ENCODE data around the gene KRTAP13-3.

DNA sequence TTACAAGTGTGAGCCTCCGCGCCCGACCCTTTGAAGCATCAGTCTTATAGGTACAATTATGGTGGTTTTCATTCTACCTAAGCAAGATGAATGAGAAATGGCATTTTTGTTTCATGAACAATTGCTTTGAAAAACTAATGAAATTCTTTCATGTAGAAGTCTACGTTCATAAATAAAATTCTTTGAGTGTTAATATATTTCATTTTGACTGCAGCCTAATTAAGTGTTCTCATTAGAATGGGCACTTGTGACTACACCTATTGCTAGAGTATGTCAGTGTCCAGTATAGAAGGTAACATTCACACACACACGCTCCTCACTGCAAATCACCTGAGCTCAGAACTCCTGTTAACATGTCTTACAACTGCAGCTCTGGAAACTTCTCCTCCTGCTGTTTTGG lies 14.2 kb upstream of the KRTAP13-3 start, which contains the start of gene KRTAP15-1:
- no peak for TF ChIP-seq POLR2A (IDR thresholded peaks at IDR 0.05)
- TF ChIP-seq, protein P1, sequence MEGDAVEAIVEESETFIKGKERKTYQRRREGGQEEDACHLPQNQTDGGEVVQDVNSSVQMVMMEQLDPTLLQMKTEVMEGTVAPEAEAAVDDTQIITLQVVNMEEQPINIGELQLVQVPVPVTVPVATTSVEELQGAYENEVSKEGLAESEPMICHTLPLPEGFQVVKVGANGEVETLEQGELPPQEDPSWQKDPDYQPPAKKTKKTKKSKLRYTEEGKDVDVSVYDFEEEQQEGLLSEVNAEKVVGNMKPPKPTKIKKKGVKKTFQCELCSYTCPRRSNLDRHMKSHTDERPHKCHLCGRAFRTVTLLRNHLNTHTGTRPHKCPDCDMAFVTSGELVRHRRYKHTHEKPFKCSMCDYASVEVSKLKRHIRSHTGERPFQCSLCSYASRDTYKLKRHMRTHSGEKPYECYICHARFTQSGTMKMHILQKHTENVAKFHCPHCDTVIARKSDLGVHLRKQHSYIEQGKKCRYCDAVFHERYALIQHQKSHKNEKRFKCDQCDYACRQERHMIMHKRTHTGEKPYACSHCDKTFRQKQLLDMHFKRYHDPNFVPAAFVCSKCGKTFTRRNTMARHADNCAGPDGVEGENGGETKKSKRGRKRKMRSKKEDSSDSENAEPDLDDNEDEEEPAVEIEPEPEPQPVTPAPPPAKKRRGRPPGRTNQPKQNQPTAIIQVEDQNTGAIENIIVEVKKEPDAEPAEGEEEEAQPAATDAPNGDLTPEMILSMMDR (IDR thresholded peaks at IDR 0.05), result no peak

All from right lobe of liver (tissue), 4 donors.